Gastrocnemius medialis (tissue), 4 donors: ENCODE results near the gene GAB2. TPM values are rescaled to one million over a fixed set of nuclear protein-coding genes. Genes with fewer than 3 reads are reported as not detected.

Experiments
- ATAC-seq, 2 donors: fragments of 150-250 bp; one replicate each; pipeline ENCODE4 v1.9.1; 2016
- DNase-seq, 2 donors: peaks; one replicate each; pipeline ENCODE4 v3.0.0-alpha.2; 2019
- H3K27ac ChIP-seq, 4 donors: fragments of 200-600 bp; sonication (generic); 1 replicate in 1 of 4; 2 replicates in 3 of 4; pipeline ENCODE4 v1.5.1; 2016 to 2018; ENCODE audit warnings: mild to moderate bottlenecking in 2 of 4, moderate library complexity in 1 of 4
- H3K27me3 ChIP-seq, 3 donors: fragments of 200-600 bp; sonication (generic) in 2 of 3; 1 replicate in 1 of 3; 2 replicates in 2 of 3; pipeline versions ENCODE4 v1.5.1 to v1.6.0; 2016 to 2019; ENCODE audit warnings: mild to moderate bottlenecking in 1 of 3, moderate library complexity in 1 of 3
- H3K36me3 ChIP-seq, 2 donors: fragments of 200-600 bp; sonication (generic) in 1 of 2; one replicate each; pipeline ENCODE4 v1.5.1; 2017 to 2018
- H3K4me1 ChIP-seq, 2 donors: fragments of 200-600 bp; sonication (generic) in 1 of 2; one replicate each; pipeline ENCODE4 v1.5.1; 2016 to 2017; ENCODE audit warnings: mild to moderate bottlenecking in 2 of 2
- H3K4me3 ChIP-seq, 4 donors: fragments of 200-600 bp; sonication (generic) in 3 of 4; 1 replicate in 1 of 4; 2 replicates in 3 of 4; pipeline ENCODE4 v1.5.1; 2016 to 2019; ENCODE audit warnings: mild to moderate bottlenecking in 2 of 4
- H3K9me3 ChIP-seq, 3 donors: fragments of 200-600 bp; sonication (generic) in 2 of 3; 1 replicate in 1 of 3; 2 replicates in 2 of 3; pipeline ENCODE4 v1.5.1; 2016 to 2019
- CTCF ChIP-seq, 5 experiments: fragments of 450-650 bp in 3 of 5; fragments of 200-600 bp in 2 of 5; sonication (generic) in 2 of 5; IDR thresholded peaks in 4 of 5; conservative IDR thresholded peaks in 1 of 5; 1 replicate in 4 of 5; 2 replicates in 1 of 5; pipeline ENCODE4 v1.5.1; 2016 to 2019; ENCODE audit warnings: antibody characterized with exemption in 5 of 5, mild to moderate bottlenecking in 3 of 5, moderate library complexity in 3 of 5
- POLR2A ChIP-seq, 2 donors: fragments of 450-650 bp; IDR thresholded peaks; one replicate each; pipeline ENCODE4 v1.6.1; 2017; ENCODE audit warnings: antibody characterized with exemption in 2 of 2, mild to moderate bottlenecking in 2 of 2, moderate library complexity in 2 of 2
- in situ Hi-C, 4 donors: fragments of 200-750 bp; cut with MboI; loops; one replicate each; pipeline versions ENCODE4 v1.15.0 to v1.8.0; 2017; ENCODE audit warnings: low sequenced_read_pairs in 4 of 4
- intact Hi-C: fragments of 100-400 bp; cut with DNase I; formaldehyde crosslinking; loops from one replicate; pipeline ENCODE4 v1.15.1; 2023; ENCODE audit warnings: low total_unique reads
- total RNA-seq, 4 donors: library from RNA; depleted of rRNA; stranded (reverse); fragments of >200 nt; gene quantifications; one replicate each; pipeline versions ENCODE4 v1.1.0 to v1.2.3, GENCODE V29; 2016

Gene GAB2
- total RNA-seq, 4 donors from 2014 or later, result 4.9 to 68.0 (median 25.8) TPM

GRCh38 chr11:78340530-78340929 is 77.1 kb downstream of the GAB2 start:
- intact Hi-C loops, result no loop called here
- ATAC-seq, result no peak

DNA sequence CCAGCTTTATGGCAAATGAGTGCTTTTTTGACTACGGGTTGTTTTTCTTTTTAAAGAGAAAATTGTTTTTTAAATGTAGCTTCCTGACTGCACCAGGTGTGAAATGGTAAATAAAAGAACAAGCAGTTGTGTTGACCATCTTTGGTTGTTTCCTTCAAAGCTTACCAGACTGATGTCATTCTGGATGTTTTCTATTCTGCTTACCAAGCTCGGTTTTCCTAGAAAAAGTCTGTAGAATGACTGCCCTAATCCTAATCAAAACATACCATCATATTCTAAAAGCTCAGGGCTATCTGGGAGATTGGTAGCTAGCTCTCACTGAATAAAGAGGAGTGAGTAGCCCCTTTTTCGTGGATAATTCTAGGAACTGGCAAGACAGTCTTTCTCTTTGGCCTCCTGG is 77.7 kb downstream of the GAB2 start:
- in situ Hi-C loops, result no loop called here

More at GRCh38 chr11:78340530-78340929, 77.1 kb downstream of the GAB2 start:
- TF ChIP-seq CTCF (IDR thresholded peaks at IDR 0.05 in 4 of 5, conservative IDR thresholded peaks at IDR 0.05 in 1 of 5) (no peak), POLR2A (IDR thresholded peaks at IDR 0.05) (no peak)
- Histone ChIP-seq H3K9me3 (no peaks in the 10 kb centered on the region), H3K27me3 (no peaks in the 10 kb centered on the region), H3K27ac (no peak overlapping the region), H3K4me1 (peaks cover 0 to 3% of the 10 kb centered on the region in 2 donors), H3K4me3 (no peak overlapping the region), H3K36me3 (no peaks in the 10 kb centered on the region)
- in situ Hi-C loops, result no loop called here
- DNase-seq, result no peak

GRCh38 chr11:78339483-78339882 is 78.1 kb downstream of the GAB2 start:
- intact Hi-C loops (no loop called here), in situ Hi-C loops (no loop called here)
- Histone ChIP-seq H3K9me3 (no peaks in the 10 kb centered on the region), H3K27ac (no peak overlapping the region), H3K4me3 (no peak overlapping the region), H3K36me3 (no peaks in the 10 kb centered on the region), H3K27me3 (no peaks in the 10 kb centered on the region), H3K4me1 (no peaks in the 10 kb centered on the region)
- no peak for ATAC-seq
- DNase-seq, result no peak
- no peak for TF ChIP-seq POLR2A (IDR thresholded peaks at IDR 0.05)
- no peak for TF ChIP-seq CTCF (IDR thresholded peaks at IDR 0.05 in 4 of 5, conservative IDR thresholded peaks at IDR 0.05 in 1 of 5)

More for the DNA sequence above, 77.7 kb downstream of the GAB2 start:
- H3K9me3 ChIP-seq, result no peaks in the 10 kb centered on the region
- no peak overlapping the region for H3K27ac ChIP-seq
- H3K27me3 ChIP-seq, result no peaks in the 10 kb centered on the region
- ATAC-seq (no peak), DNase-seq (no peak)
- intact Hi-C loops, result no loop called here
- H3K4me1 ChIP-seq, result no peaks in the 10 kb centered on the region
- no peak overlapping the region for H3K4me3 ChIP-seq
- H3K36me3 ChIP-seq, result no peaks in the 10 kb centered on the region
- TF ChIP-seq CTCF (IDR thresholded peaks at IDR 0.05 in 4 of 5, conservative IDR thresholded peaks at IDR 0.05 in 1 of 5) (no peak), POLR2A (IDR thresholded peaks at IDR 0.05) (no peak)

DNA sequence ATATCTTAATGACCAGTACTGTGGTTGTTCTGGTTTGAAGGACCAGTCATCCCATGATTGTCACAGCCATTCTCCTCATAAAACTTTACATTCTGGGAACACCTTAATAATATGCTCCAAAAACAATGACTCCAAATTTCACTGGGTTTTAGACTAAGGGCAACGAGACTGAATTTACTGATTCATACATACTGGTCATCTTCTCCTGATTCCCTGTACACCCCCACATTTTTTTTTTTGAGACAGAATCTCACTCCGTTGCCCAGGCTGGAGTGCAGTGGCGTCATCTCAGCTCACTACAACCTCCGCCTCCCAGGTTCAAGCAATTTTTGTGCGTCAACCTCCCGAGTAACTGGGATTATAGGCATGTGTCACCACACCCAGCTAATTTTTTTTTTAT is 78.9 kb downstream of the GAB2 start:
- Histone ChIP-seq H3K9me3 (no peaks in the 10 kb centered on the region), H3K27ac (no peak overlapping the region)

More for the DNA sequence above, 78.9 kb downstream of the GAB2 start:
- TF ChIP-seq POLR2A (IDR thresholded peaks at IDR 0.05) (no peak), CTCF (IDR thresholded peaks at IDR 0.05 in 4 of 5, conservative IDR thresholded peaks at IDR 0.05 in 1 of 5) (no peak)
- Histone ChIP-seq H3K4me3 (no peak overlapping the region), H3K4me1 (no peaks in the 10 kb centered on the region), H3K36me3 (no peaks in the 10 kb centered on the region), H3K27me3 (no peaks in the 10 kb centered on the region)
- ATAC-seq (no peak), DNase-seq (no peak)
- intact Hi-C loops (no loop called here), in situ Hi-C loops (no loop called here)
